Measurements from ENCODE around the gene CYGB.
A peak's percentile ranks its signal among the peaks of the same experiment; 100 is the strongest.
"Not testable (repeated sequence)": the region's sequence is repeated elsewhere in the genome, so short reads cannot be mapped to it uniquely, and the experiment has no call there.

The CYGB gene

GRCh38 chr17:76524598-76525512 lies 12.7 kb downstream of the CYGB start:
- no peak for DNase-seq (ENCODE audit: low read depth in 1 of 2, low spot score in 1 of 2)

GRCh38 chr17:76523084-76524037 lies 14.1 kb downstream of the CYGB start:
- peak; percentile 69 to 76 for DNase-seq (ENCODE audit: low read depth in 1 of 2, low spot score in 1 of 2)

- DNase-seq (ENCODE audit: low read depth in 1 of 2, low spot score in 1 of 2), result not testable (repeated sequence)
Measured at GRCh38 chr17:76521683-76522082, 15.8 kb downstream of the CYGB start.

GRCh38 chr17:76521262-76521661 lies 16.2 kb downstream of the CYGB start:
- no peak for DNase-seq (ENCODE audit: low read depth in 1 of 2, low spot score in 1 of 2)

GRCh38 chr17:76519048-76519966 lies 18.2 kb downstream of the CYGB start:
- DNase-seq (ENCODE audit: low read depth in 1 of 2, low spot score in 1 of 2), result no peak

- DNase-seq (ENCODE audit: low read depth in 1 of 2, low spot score in 1 of 2), result no peak
Measured at GRCh38 chr17:76517638-76518038, 19.9 kb downstream of the CYGB start.

- DNase-seq (ENCODE audit: low read depth in 1 of 2, low spot score in 1 of 2), result peak; percentile 51 to 79
Measured at GRCh38 chr17:76515274-76515949, 22.1 kb downstream of the CYGB start.

- DNase-seq (ENCODE audit: low read depth in 1 of 2, low spot score in 1 of 2), result not testable (repeated sequence)
Measured at GRCh38 chr17:76514355-76514754, 23.2 kb downstream of the CYGB start.

GRCh38 chr17:76513306-76513692 lies 24.2 kb downstream of the CYGB start:
- no peak for DNase-seq (ENCODE audit: low read depth in 1 of 2, low spot score in 1 of 2)

GRCh38 chr17:76512366-76513305 lies 24.9 kb downstream of the CYGB start:
- DNase-seq (ENCODE audit: low read depth in 1 of 2, low spot score in 1 of 2), result no peak

- DNase-seq (ENCODE audit: low read depth in 1 of 2, low spot score in 1 of 2), result no peak
Measured at GRCh38 chr17:76511668-76512365, 25.7 kb downstream of the CYGB start.

GRCh38 chr17:76510831-76511244 lies 26.7 kb downstream of the CYGB start:
- DNase-seq (ENCODE audit: low read depth in 1 of 2, low spot score in 1 of 2), result no peak

- not testable (repeated sequence) for DNase-seq (ENCODE audit: low read depth in 1 of 2, low spot score in 1 of 2)
Measured at GRCh38 chr17:76508472-76509063, 28.9 kb downstream of the CYGB start.

- DNase-seq (ENCODE audit: low read depth in 1 of 2, low spot score in 1 of 2), result peak; percentile 87 to 90
Measured at GRCh38 chr17:76506408-76507345, 30.8 kb downstream of the CYGB start.

GRCh38 chr17:76504117-76504516 lies 33.4 kb downstream of the CYGB start:
- no peak for DNase-seq (ENCODE audit: low read depth in 1 of 2, low spot score in 1 of 2)

GRCh38 chr17:76502341-76503211 lies 34.9 kb downstream of the CYGB start:
- DNase-seq (ENCODE audit: low read depth in 1 of 2, low spot score in 1 of 2), result no peak
